NK-92 (cell line): ENCODE measurements around the gene KCNH4.

Source experiments
- DNase-seq: peaks from one replicate; lab custom pipeline; 2025; ENCODE audit not compliant: unreplicated experiment; lab: John Stamatoyannopoulos, UW

The KCNH4 gene

DNA sequence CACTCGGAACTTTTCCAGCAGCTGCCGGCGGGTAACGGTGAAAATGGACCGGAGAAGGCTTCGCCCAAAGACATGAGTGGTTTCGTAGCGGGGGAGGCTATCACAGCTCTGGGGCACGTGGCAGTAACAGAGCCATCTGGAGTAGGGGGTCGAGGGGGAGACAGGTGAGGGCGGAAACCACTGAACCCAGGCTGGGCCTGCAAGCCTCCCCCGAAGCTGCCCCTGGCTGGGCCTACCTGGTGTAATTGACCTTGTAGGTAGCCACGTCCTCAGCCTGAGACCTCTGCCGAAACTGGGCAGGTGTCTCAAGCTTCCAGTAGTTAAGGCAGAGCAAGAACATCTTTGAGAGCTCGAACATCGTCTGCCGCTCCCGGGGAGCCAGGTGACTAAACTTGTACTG lies 61.6 kb downstream of the KCNH4 start:
- DNase-seq = no peak

GRCh38 chr17:42118545-42118944 lies 62.4 kb downstream of the KCNH4 start:
- no peak for DNase-seq

DNA sequence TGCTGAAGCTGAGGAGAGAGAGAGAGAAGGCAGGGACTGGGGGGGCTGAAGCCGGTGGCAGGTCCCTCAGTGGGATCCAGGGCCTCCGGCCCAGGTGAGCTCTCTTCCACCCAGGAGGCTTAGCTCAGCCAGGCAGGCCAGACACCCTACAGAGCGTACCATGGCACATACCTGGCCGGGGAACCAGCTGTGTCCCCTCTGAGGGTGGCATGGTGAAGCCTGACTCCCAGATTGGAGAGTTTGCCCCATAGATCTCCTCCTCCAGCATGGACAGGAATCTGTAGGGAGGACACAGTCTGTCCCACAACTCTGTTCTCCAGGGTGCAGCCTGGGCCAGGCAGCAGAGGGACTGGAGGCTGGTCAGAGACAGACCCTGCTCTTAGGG lies 62.8 kb downstream of the KCNH4 start:
- no peak for DNase-seq

DNA sequence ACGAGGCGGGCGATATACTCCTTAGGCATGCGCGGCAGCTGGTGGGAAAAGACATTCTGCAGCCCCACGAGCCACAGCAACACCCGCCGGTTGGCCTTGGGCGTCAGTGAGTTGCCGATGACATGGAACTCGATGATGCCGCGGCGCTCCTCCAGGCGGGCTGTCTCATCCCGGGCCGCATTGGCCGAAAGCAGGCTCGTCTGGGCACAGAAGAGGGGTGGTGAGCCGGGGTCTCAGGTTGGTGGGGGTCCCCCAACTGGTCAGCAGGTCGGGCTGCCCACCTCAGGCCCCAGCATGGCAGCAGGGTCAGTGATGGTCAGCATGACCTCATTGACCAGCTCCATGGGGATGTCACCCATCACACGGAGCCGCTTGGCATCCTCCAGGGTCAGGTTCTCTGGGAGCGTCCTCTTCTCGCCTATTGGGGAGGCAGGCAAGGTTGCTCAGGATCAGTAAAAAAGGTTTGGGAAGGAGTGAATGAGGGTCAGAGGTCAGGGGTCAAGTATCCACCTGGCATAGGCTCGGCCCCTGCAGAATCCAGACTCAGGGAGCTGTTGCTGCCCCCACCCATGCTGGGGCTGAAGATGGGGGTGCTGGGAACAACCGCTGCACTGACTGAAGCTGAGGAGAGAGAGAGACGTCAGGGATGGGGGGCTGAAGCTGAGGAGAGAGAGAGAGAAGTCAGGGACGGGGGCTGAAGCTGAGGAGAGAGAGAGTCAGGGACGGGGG lies 63.4 kb downstream of the KCNH4 start:
- DNase-seq = no peak

GRCh38 chr17:42116705-42117396 lies 64.1 kb downstream of the KCNH4 start:
- DNase-seq = peak; percentile 18

- no peak for DNase-seq
Measured at GRCh38 chr17:42114118-42114517, 66.8 kb downstream of the KCNH4 start.

- DNase-seq = no peak
Measured at GRCh38 chr17:42113293-42114069, 67.5 kb downstream of the KCNH4 start.

DNA sequence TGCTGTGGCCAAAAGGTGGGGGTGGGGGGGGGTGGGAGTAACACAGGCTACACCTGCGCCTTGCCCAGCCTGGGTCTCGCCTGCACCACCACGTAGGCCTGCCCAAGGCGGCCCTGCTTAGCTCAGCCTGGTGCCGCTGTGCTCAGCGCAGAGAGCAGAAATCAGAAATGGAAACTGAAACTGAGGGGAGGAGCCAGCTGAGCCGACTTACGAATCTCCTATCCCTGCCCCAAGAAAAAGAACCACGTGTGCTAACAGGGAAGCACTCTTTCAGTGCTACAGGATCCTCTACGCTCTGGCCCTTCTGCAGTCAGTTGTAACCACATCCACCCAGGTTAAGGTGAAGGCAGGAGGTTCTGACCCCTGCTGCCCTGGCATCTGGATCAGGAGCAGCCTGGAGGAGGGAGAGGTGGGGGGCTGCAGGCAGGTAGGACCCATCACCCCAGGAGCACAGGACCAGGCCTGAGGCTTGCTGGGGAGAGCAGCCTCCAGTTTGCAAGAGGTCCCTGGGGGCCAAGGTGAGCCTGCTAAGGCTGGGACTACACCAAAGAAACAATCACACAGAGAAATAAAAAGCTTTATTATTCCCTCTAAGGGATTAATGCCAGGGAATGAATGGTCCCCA lies 68.3 kb downstream of the KCNH4 start, which contains the start of gene DHX58:
Gene DHX58, minus strand, starts transcription at position 163 of the 625 bp plus-strand sequence. CDS start 822 bp downstream, outside the sequence.
- no peak for DNase-seq

GRCh38 chr17:42111871-42112551 lies 68.9 kb downstream of the KCNH4 start:
- no peak for DNase-seq

DNA sequence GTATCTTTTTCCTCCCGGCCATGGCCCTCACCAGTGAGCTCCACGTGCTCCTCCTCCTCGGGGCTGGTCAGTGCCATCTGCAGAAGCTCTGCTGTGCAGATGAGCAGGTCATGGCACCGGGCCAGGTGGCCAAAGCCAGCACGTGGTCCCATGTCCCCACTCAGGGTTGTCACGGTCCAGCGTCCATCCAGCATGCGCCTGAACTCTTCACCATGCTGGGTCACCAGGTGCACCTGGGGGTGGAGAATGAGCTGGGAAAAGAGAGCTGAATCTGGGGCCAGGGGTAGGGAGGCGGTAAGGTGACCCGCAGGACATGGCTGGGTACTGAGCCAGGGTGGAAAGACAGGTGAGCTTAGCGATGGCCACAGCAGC lies 69.7 kb downstream of the KCNH4 start:
- no peak for DNase-seq

DNA sequence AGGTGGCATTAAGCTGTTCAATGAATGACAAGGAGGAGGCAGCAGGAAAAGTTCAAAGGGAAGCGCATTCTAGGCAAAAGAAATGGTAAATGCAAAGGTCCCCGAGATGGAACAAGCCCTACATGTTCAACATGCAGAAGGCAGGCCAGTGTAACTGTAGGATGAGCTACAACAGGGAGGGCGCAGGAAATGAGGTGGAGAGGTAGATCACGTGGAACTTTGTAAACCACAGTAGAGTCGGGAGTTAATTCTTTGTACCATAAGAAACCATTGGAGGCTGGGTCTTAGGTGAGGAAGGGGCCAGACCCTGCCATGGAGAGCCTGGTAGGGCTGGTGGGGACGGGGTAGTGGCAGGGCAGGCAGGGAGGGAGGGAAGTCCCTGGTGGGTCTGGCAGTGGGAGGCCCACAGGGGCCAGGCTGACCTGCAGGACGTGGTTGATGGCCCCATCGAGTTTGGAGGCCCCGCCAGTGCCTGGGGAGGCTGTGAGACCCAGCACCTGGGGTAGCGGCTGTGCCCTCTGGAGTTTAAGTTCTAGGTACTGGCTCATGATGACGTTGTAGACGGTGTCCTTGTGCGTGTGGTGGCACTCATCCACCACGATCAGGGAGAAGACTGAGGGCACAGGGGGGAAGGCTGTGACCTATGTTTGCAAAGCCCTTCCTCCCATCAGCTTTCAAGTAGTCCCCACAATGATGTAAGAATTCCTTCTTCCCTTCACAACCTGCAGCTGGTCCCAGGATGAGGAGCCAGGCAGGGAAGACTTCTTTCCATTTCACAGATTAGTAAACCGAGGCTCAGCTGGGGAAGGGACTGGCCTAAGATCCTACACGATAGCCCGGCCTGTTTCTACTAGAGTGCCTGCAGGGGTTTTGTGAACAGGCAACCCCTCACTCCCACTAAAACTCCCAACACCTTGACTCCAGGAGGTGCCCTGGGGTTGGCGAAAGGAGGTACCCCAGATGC lies 70.4 kb downstream of the KCNH4 start:
- no peak for DNase-seq

DNA sequence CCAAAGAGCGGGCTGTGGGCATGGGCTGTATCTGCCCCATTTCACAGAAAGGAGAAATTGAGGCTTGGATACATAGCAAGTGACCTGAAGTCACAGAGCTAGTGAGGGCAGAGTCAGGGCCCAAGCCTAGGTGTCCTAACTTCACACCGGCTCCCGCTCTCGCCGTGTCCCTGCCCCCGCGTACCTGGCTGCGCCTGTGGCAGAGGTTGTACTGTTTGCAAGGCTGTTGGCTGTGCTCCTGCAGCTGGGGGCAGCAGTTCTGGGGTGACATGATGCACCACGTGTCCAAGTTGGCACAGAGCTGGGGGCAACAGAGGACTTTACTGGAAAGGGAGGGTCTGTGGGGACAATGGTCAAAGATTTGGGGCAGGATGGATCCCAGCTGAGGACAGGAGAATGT lies 71.9 kb downstream of the KCNH4 start:
- DNase-seq = no peak

- no peak for DNase-seq
Measured at GRCh38 chr17:42107597-42108576, 73.1 kb downstream of the KCNH4 start.

- DNase-seq = no peak
Measured at GRCh38 chr17:42107124-42107523, 73.8 kb downstream of the KCNH4 start.
